Measurements from ENCODE around the gene PPP1R9B. TPM values are rescaled to one million over a fixed set of nuclear protein-coding genes. Genes with fewer than 3 reads are reported as not detected.

PPP1R9B gene
- polyA plus RNA-seq, 1 donor (not counting 4 experiments of a cell fraction or from before 2014, with no cell fraction given): 16.1 TPM

DNA sequence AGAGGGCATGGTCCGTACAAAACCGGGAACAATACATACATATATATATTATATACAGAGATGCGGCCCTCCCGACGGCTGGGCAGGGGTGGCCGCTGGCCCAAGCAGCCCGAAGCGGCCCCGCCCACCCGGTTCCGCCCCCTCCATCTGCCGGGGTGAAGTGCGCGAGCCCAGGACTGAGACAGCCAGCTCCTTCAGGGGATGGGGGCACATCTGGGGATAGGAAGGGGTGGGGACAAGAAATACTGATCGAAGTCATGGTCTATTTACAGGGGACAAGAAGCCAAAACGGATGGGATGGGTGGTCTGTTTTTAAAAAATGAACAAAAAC lies 16.7 kb downstream of the PPP1R9B start:
- Histone ChIP-seq H3K9ac (ENCODE audit: control insufficient read depth, extremely low read depth, insufficient read depth, low read length) (no peak overlapping the region), H3K4me1 (ENCODE audit: control insufficient read depth, extremely low read depth, insufficient read depth, low read length) (peaks cover 3% of the 10 kb centered on the region)
- dilution Hi-C loops (cut with MboI; ENCODE audit: extremely low pct_ligation_motif_present, low sequenced_read_pairs): no loop called here

GRCh38 chr17:50133028-50133768 lies 17.3 kb downstream of the PPP1R9B start:
- Histone ChIP-seq H3K4me2 (ENCODE audit: control insufficient read depth, extremely low read depth, insufficient read depth, low read depth, low read length) (no peak overlapping the region), H3K4me1 (ENCODE audit: control insufficient read depth, extremely low read depth, insufficient read depth, low read length) (peaks cover 3% of the 10 kb centered on the region), H3K36me3 (ENCODE audit: control insufficient read depth in 2 of 2, extremely low read depth in 1 of 2, insufficient read depth in 2 of 2, low read length in 2 of 2) (peaks cover 26% of the 10 kb centered on the region in 2 experiments), H2AFZ (ENCODE audit: control insufficient read depth, low read length) (no peak overlapping the region), H3K9me1 (ENCODE audit: control insufficient read depth, extremely low read depth, insufficient read depth, low read length) (no peaks in the 10 kb centered on the region), H4K20me1 (ENCODE audit: control insufficient read depth, extremely low read depth, insufficient read depth, low read length) (no peaks in the 10 kb centered on the region), H3K27ac (ENCODE audit: control insufficient read depth, insufficient read depth, low read length) (no peak overlapping the region), H3K79me2 (ENCODE audit: control insufficient read depth, insufficient read depth, low read length) (no peaks in the 10 kb centered on the region), H3K9me3 (ENCODE audit: control insufficient read depth, low read depth, low read length) (no peaks in the 10 kb centered on the region), H3K4me3 (ENCODE audit: control insufficient read depth in 2 of 3, extremely low read depth in 1 of 3, insufficient read depth in 2 of 3, low read depth in 1 of 3, low read length in 3 of 3) (no peak overlapping the region), H3K9ac (ENCODE audit: control insufficient read depth, extremely low read depth, insufficient read depth, low read length) (no peak overlapping the region), H3K27me3 (ENCODE audit: control insufficient read depth, extremely low read depth, insufficient read depth, low read length) (peaks cover 22% of the 10 kb centered on the region)
- TF ChIP-seq, protein P1, sequence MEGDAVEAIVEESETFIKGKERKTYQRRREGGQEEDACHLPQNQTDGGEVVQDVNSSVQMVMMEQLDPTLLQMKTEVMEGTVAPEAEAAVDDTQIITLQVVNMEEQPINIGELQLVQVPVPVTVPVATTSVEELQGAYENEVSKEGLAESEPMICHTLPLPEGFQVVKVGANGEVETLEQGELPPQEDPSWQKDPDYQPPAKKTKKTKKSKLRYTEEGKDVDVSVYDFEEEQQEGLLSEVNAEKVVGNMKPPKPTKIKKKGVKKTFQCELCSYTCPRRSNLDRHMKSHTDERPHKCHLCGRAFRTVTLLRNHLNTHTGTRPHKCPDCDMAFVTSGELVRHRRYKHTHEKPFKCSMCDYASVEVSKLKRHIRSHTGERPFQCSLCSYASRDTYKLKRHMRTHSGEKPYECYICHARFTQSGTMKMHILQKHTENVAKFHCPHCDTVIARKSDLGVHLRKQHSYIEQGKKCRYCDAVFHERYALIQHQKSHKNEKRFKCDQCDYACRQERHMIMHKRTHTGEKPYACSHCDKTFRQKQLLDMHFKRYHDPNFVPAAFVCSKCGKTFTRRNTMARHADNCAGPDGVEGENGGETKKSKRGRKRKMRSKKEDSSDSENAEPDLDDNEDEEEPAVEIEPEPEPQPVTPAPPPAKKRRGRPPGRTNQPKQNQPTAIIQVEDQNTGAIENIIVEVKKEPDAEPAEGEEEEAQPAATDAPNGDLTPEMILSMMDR (optimal IDR thresholded peaks at IDR 0.05 in 1 of 3, IDR thresholded peaks at IDR 0.05 in 1 of 3, conservative IDR thresholded peaks at IDR 0.05 in 1 of 3; ENCODE audit: extremely low read depth in 1 of 3, insufficient read depth in 2 of 3, low read length in 3 of 3): no peak
- TF ChIP-seq EZH2 (IDR thresholded peaks at IDR 0.05; ENCODE audit: low read length): no peak
- FAIRE-seq: no peak
- dilution Hi-C loops (cut with MboI; ENCODE audit: extremely low pct_ligation_motif_present, low sequenced_read_pairs): no loop called here
- DNase-seq (ENCODE audit: low read depth, low spot score): no peak

More for the DNA sequence above, 16.7 kb downstream of the PPP1R9B start:
- Histone ChIP-seq H3K36me3 (ENCODE audit: control insufficient read depth in 2 of 2, extremely low read depth in 1 of 2, insufficient read depth in 2 of 2, low read length in 2 of 2) (peaks cover 31% of the 10 kb centered on the region in 2 experiments), H3K79me2 (ENCODE audit: control insufficient read depth, insufficient read depth, low read length) (no peaks in the 10 kb centered on the region), H3K4me3 (ENCODE audit: control insufficient read depth in 2 of 3, extremely low read depth in 1 of 3, insufficient read depth in 2 of 3, low read depth in 1 of 3, low read length in 3 of 3) (no peak overlapping the region), H3K27me3 (ENCODE audit: control insufficient read depth, extremely low read depth, insufficient read depth, low read length) (peaks cover 17% of the 10 kb centered on the region), H3K4me2 (ENCODE audit: control insufficient read depth, extremely low read depth, insufficient read depth, low read depth, low read length) (no peak overlapping the region), H3K9me1 (ENCODE audit: control insufficient read depth, extremely low read depth, insufficient read depth, low read length) (no peaks in the 10 kb centered on the region), H2AFZ (ENCODE audit: control insufficient read depth, low read length) (no peak overlapping the region), H3K9me3 (ENCODE audit: control insufficient read depth, low read depth, low read length) (no peaks in the 10 kb centered on the region), H4K20me1 (ENCODE audit: control insufficient read depth, extremely low read depth, insufficient read depth, low read length) (no peaks in the 10 kb centered on the region), H3K27ac (ENCODE audit: control insufficient read depth, insufficient read depth, low read length) (no peak overlapping the region)
- FAIRE-seq: no peak
- DNase-seq (ENCODE audit: low read depth, low spot score): no peak
- TF ChIP-seq, protein P1 (optimal IDR thresholded peaks at IDR 0.05 in 1 of 3, IDR thresholded peaks at IDR 0.05 in 1 of 3, conservative IDR thresholded peaks at IDR 0.05 in 1 of 3; ENCODE audit: extremely low read depth in 1 of 3, insufficient read depth in 2 of 3, low read length in 3 of 3): no peak
- no peak for TF ChIP-seq EZH2 (IDR thresholded peaks at IDR 0.05; ENCODE audit: low read length)
